HEK293T (cell line): ENCODE results near the gene C3orf22.

ENCODE experiments used
- FOXA1 ChIP-seq: fragments of 450-650 bp; IDR thresholded peaks from 2 replicates; pipeline ENCODE4 v1.6.1; 2016; ENCODE audit warnings: mild to moderate bottlenecking
- FOXK2 ChIP-seq: fragments of 450-650 bp; IDR thresholded peaks from 2 replicates; pipeline ENCODE4 v1.6.1; 2016; ENCODE audit warnings: mild to moderate bottlenecking
- FOXM1 ChIP-seq: fragments of 450-650 bp; IDR thresholded peaks from 2 replicates; pipeline ENCODE4 v1.6.1; 2017; ENCODE audit warnings: mild to moderate bottlenecking, borderline replicate concordance
- L3MBTL2 ChIP-seq: fragments of 450-650 bp; conservative IDR thresholded peaks from 2 replicates; pipeline ENCODE4 v1.6.1; 2016; ENCODE audit warnings: mild to moderate bottlenecking
- NFRKB ChIP-seq: fragments of 450-650 bp; IDR thresholded peaks from 2 replicates; pipeline ENCODE4 v1.6.1; 2016; ENCODE audit warnings: mild to moderate bottlenecking, moderate library complexity
- SUZ12 ChIP-seq: fragments of 450-650 bp; IDR thresholded peaks from 2 replicates; pipeline ENCODE4 v1.6.1; 2016; ENCODE audit warnings: mild to moderate bottlenecking
- TARDBP ChIP-seq: fragments of 450-650 bp; IDR thresholded peaks from 2 replicates; pipeline ENCODE4 v1.6.1; 2016
- ZNF384 ChIP-seq: fragments of 450-650 bp; IDR thresholded peaks from 2 replicates; pipeline ENCODE4 v1.6.1; 2016
- TF ChIP-seq, protein P1 (sequence below): fragments of 450-650 bp; IDR thresholded peaks from 2 replicates; pipeline ENCODE4 v1.6.1; 2016

- no peak for TF ChIP-seq FOXA1
- TF ChIP-seq NFRKB, result no peak
- no peak for TF ChIP-seq FOXM1
- no peak for TF ChIP-seq TARDBP
- TF ChIP-seq, protein P1, sequence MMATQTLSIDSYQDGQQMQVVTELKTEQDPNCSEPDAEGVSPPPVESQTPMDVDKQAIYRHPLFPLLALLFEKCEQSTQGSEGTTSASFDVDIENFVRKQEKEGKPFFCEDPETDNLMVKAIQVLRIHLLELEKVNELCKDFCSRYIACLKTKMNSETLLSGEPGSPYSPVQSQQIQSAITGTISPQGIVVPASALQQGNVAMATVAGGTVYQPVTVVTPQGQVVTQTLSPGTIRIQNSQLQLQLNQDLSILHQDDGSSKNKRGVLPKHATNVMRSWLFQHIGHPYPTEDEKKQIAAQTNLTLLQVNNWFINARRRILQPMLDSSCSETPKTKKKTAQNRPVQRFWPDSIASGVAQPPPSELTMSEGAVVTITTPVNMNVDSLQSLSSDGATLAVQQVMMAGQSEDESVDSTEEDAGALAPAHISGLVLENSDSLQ, result no peak
- TF ChIP-seq ZNF384, result no peak
- no peak for TF ChIP-seq SUZ12
- TF ChIP-seq L3MBTL2, result no peak
- TF ChIP-seq FOXK2, result no peak
Observed at GRCh38 chr3:126519506-126520455, 39.0 kb downstream of the C3orf22 start.
